GM21786 (cell line): ENCODE measurements around the gene IRF9.

Source experiments
- ATAC-seq: cut with Tn5 transposase; IDR thresholded peaks from one replicate; pipeline ENCODE4 v1.9.1; 2021; ENCODE audit not compliant: unreplicated experiment

The IRF9 gene

GRCh38 chr14:24130717-24131548, 30.1 kb upstream of the IRF9 start:
- no peak for ATAC-seq

- no peak for ATAC-seq
These were observed 29.5 kb upstream of the IRF9 start for GRCh38 chr14:24131549-24131966.

- no peak for ATAC-seq
These were observed 28.9 kb upstream of the IRF9 start for GRCh38 chr14:24132061-24132685.

- no peak for ATAC-seq
These were observed 28.1 kb upstream of the IRF9 start for GRCh38 chr14:24132976-24133375.

GRCh38 chr14:24133735-24134134, 27.3 kb upstream of the IRF9 start:
- no peak for ATAC-seq

- no peak for ATAC-seq
These were observed 25.6 kb upstream of the IRF9 start for GRCh38 chr14:24135584-24135833.

- peak; percentile 79 for ATAC-seq
These were observed 25.0 kb upstream of the IRF9 start, which contains the start of gene PSME1 for GRCh38 chr14:24135834-24136683. TSS of gene PSME1 (plus strand) at chr14:24136194. CDS start at chr14:24136263, 69 bp downstream.

- no peak for ATAC-seq
These were observed 24.2 kb upstream of the IRF9 start for GRCh38 chr14:24136684-24137528.

- no peak for ATAC-seq
These were observed 23.3 kb upstream of the IRF9 start for GRCh38 chr14:24137529-24138395.

- ATAC-seq = no peak
These were observed 22.4 kb upstream of the IRF9 start for GRCh38 chr14:24138396-24139271.

GRCh38 chr14:24139272-24139934, 21.7 kb upstream of the IRF9 start:
- ATAC-seq = no peak

GRCh38 chr14:24141097-24141880, 19.8 kb upstream of the IRF9 start, which contains the start of gene EMC9:
TSS of gene EMC9 (minus strand) at chr14:24141591. CDS start at chr14:24141304, 287 bp downstream.
- ATAC-seq = peak; percentile 89

GRCh38 chr14:24143511-24143910, 17.6 kb upstream of the IRF9 start:
- no peak for ATAC-seq

- no peak for ATAC-seq
These were observed 16.6 kb upstream of the IRF9 start for GRCh38 chr14:24144451-24144850.

GRCh38 chr14:24145219-24145618, 15.8 kb upstream of the IRF9 start:
- ATAC-seq = no peak

- no peak for ATAC-seq
These were observed 15.2 kb upstream of the IRF9 start for GRCh38 chr14:24145690-24146452.
